ENCODE measurements around the gene CHD1.

The CHD1 gene

DNA sequence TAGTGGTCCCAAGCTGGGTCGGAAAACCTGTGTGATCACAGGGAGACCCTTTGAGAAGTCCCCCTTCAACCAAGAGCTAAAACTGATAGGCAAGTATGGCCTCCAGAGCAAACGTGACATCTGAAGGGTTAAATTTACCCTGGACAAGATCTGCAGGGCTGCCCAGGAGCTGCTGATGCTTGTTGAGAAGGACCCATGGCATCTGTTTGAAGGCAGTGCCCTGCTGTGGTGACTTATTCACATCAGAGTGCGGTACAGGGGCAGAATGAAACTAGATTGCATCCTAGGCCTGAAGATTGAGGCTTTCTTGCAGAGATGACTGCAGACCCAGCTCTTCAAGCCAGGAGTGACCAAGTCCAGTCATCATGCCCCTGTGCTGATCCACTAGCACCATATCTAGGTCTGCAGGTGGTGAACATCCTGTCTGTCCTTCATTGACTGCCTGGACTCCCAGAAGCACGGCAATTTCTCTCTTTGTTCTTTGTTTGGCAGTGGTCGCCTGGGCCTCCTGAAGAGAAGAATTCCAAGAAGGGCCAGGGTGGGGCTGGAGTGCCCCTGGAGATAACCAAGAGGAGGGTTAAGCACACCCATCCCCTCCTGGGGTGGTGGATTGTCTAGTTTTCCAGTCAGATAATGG is 25.7 kb upstream of the CHD1 start:
- no peak for ATAC-seq
- Mint-ChIP-seq H3K27ac (no peak overlapping the region), H3K4me3 (no peak overlapping the region)

GRCh38 chr5:98942847-98943246 is 14.0 kb upstream of the CHD1 start:
- no peak for DNase-seq (ENCODE audit: low spot score in 2 of 2)
- no peaks in the 10 kb centered on the region for H3K36me3 Mint-ChIP-seq

More for the DNA sequence above, 25.7 kb upstream of the CHD1 start:
- no peaks in the 10 kb centered on the region for H3K36me3 Mint-ChIP-seq
- H3K4me1 Mint-ChIP-seq, result no peaks in the 10 kb centered on the region
- no peak for DNase-seq (ENCODE audit: low spot score in 2 of 2)
- no peaks in the 10 kb centered on the region for H3K9me3 Mint-ChIP-seq

GRCh38 chr5:98941131-98941883 is 12.5 kb upstream of the CHD1 start:
- H3K36me3 Mint-ChIP-seq, result no peaks in the 10 kb centered on the region
- H3K4me1 Mint-ChIP-seq, result peaks cover 12% of the 10 kb centered on the region
- ATAC-seq (no peak), DNase-seq (ENCODE audit: low spot score in 2 of 2) (no peak)
- H3K9me3 Mint-ChIP-seq, result no peaks in the 10 kb centered on the region
- no peak overlapping the region for H3K4me3 Mint-ChIP-seq
- H3K27ac Mint-ChIP-seq, result no peak overlapping the region

More at GRCh38 chr5:98942847-98943246, 14.0 kb upstream of the CHD1 start:
- no peak overlapping the region for H3K4me3 Mint-ChIP-seq
- H3K4me1 Mint-ChIP-seq, result peaks cover 12% of the 10 kb centered on the region
- H3K27ac Mint-ChIP-seq, result no peak overlapping the region
- H3K9me3 Mint-ChIP-seq, result no peaks in the 10 kb centered on the region
- no peak for ATAC-seq

DNA sequence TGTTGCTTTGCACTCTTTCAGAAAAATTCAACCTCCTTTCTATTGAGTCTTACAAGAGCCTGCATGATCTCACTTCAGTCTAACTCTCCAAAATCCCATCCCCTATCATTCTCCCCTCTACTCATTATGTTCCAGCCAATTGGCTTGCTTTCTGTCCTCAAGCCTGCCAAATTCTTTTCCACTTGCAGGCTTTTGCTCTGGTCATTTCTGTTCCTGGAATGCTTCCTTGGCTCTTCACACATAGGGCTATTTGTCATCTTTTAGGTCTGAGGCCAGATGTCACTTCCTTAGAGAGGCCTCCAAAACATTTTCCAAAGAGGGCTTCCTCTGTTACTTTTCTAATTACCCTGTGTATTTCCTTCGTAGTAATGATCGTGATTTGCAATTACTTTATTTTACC is 11.8 kb upstream of the CHD1 start:
- no peaks in the 10 kb centered on the region for H3K36me3 Mint-ChIP-seq
- H3K9me3 Mint-ChIP-seq, result no peaks in the 10 kb centered on the region
- H3K4me3 Mint-ChIP-seq, result no peak overlapping the region
- no peak for DNase-seq (ENCODE audit: low spot score in 2 of 2)
- H3K27ac Mint-ChIP-seq, result no peak overlapping the region
- no peak for ATAC-seq
- H3K4me1 Mint-ChIP-seq, result peaks cover 12% of the 10 kb centered on the region

- H3K4me1 Mint-ChIP-seq, result peaks cover 30% of the 10 kb centered on the region
- DNase-seq (ENCODE audit: low spot score in 2 of 2), result no peak
- H3K27ac Mint-ChIP-seq, result no peak overlapping the region
- H3K9me3 Mint-ChIP-seq, result no peaks in the 10 kb centered on the region
- H3K36me3 Mint-ChIP-seq, result no peaks in the 10 kb centered on the region
- H3K4me3 Mint-ChIP-seq, result no peak overlapping the region
- ATAC-seq, result no peak
These were observed 9.7 kb upstream of the CHD1 start for GRCh38 chr5:98938464-98938863.

DNA sequence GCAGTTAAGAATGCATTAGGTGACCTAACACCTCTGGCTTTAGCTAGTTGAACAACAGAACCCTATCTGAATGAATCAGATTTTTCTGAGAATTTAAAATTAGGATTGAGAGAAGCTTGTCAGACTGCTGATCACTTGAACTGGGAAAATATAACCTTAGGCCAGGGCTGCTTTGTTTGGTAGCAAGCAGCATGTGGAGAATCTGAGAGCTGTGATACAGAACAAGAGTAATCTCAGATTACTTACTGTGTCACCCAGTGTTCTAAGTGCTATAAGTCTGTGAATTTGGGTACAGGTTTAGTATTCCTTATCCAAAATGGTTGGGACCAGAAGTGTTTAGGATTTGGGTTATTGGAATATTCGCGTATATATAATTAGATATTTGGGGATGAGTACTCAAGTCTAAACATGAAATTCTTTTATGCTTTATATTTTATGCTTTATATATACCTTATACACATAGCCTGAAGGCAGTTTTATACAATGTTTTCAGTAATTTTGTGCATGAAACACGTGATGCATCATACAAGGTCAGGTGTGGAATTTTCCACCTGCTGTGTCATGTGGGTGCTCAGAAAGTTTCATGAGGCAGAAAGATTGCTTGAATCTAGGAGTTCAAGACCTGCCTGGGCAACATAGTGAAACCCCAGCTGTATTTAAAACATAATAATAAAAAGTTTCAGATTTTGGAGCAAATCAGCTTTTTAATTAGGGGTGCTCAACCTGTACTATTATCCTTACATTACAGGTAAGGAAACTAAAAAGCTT is 8.3 kb upstream of the CHD1 start:
- Mint-ChIP-seq H3K36me3 (peaks cover 7% of the 10 kb centered on the region), H3K27ac (peak overlapping the region; percentile 36), H3K4me3 (no peak overlapping the region), H3K9me3 (no peaks in the 10 kb centered on the region), H3K4me1 (peaks cover 37% of the 10 kb centered on the region)
- DNase-seq (ENCODE audit: low spot score in 2 of 2) (no peak), ATAC-seq (peak; percentile 64)

- no peak overlapping the region for H3K4me3 Mint-ChIP-seq
- ATAC-seq (no peak), DNase-seq (ENCODE audit: low spot score in 2 of 2) (no peak)
- peaks cover 16% of the 10 kb centered on the region for H3K36me3 Mint-ChIP-seq
- H3K27ac Mint-ChIP-seq, result no peak overlapping the region
- H3K9me3 Mint-ChIP-seq, result no peaks in the 10 kb centered on the region
- peaks cover 37% of the 10 kb centered on the region for H3K4me1 Mint-ChIP-seq
These were observed 6.4 kb upstream of the CHD1 start for GRCh38 chr5:98935206-98935605.

DNA sequence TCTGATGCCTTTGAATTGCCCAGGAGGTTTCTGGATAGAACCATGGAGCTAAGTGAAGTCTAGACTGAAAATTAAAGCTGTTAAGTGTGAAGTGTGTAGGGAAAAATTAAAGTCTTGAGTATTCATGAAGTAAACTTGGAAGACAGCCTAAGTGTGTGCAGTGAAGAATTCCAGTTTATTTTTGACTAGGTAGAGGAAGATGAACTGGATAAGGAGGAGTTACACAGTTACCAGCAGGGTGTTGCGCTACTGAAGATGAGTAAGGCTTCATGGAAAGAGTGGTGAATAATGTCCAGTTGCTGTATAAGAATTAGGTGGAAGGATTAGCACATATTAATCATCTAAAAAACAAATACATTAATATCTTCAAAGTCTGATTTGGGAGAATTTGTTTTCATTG is 5.7 kb upstream of the CHD1 start:
- Mint-ChIP-seq H3K9me3 (no peaks in the 10 kb centered on the region), H3K36me3 (peaks cover 23% of the 10 kb centered on the region), H3K4me1 (peaks cover 37% of the 10 kb centered on the region), H3K4me3 (no peak overlapping the region), H3K27ac (peak overlapping the region; percentile 94)
- ATAC-seq (no peak), DNase-seq (ENCODE audit: low spot score in 2 of 2) (no peak)

DNA sequence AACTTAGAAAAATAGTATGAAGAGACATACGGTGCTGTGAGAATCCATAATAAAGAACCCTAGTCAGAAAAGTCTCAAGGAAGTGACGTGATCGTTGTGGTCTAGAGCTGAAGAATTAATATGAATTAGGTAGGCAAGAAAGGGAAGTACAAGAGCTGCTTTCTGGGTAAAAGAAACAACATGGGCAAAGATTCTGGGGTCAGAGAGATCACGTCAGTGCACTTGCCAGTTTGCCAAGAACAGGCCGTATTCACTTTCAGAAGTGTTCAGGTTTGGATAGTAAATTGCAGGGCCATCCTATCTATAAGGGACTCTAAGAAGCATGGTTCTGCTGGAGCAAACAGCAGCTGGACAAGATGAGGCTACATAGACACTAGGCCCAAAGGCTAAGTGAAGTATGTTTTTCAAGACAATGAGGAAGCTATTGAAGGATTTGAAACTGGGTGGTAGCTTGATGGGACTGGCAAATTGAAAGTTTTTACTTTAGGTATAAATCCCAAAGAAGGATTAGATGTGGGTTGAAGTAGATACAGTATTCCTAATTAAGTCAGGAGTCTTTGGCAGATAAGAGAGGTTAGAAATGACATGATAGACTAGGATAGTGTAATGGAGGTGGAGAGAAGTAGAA is 4.8 kb upstream of the CHD1 start:
- DNase-seq (ENCODE audit: low spot score in 2 of 2) (no peak), ATAC-seq (no peak)
- Mint-ChIP-seq H3K36me3 (peaks cover 32% of the 10 kb centered on the region), H3K27ac (peak overlapping the region; percentile 94), H3K9me3 (no peaks in the 10 kb centered on the region), H3K4me1 (peaks cover 37% of the 10 kb centered on the region), H3K4me3 (peak overlapping the region; percentile 48)

DNA sequence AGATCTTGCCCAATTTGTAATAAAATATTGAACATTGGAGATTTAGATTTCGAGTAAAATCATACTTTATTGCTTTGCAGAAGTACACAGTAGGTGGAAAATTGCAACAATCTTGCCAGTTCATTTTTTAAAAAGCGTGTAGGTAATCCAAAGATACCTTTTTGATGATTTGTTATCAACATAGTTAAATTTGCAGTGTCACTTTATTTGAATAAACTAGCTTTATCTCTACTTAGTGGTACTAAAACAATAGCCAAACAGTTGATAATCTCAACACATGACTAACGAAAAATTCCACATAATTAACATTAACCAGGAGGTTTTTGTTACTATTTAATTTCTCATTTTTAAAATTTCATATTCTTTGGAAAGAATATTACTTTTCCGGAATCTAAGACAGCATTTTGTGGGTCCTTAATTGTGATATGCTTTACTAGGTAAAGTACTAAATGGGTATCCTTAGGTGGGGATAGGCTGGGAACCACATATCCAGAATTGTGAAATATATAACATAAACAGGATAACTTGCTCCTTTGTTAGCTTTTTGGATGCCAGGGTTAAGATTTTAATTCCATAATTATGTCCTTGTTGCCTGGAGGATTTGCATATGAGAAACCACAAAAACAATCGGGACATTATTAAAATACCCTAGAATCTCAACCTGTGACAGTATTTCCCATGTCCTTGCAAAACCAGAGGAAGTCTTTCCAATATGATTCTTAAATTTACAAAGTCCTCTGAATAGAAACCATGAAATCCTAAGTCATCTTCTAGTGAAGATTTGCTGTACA is 2.4 kb upstream of the CHD1 start:
- no peak overlapping the region for H3K27ac Mint-ChIP-seq
- H3K4me1 Mint-ChIP-seq, result peaks cover 43% of the 10 kb centered on the region
- no peak for ATAC-seq
- peaks cover 49% of the 10 kb centered on the region for H3K36me3 Mint-ChIP-seq
- no peak for DNase-seq (ENCODE audit: low spot score in 2 of 2)
- H3K9me3 Mint-ChIP-seq, result no peaks in the 10 kb centered on the region
- peak overlapping the region; percentile 84 for H3K4me3 Mint-ChIP-seq

GRCh38 chr5:98929710-98930298 is 997 bp upstream of the CHD1 start:
- DNase-seq (ENCODE audit: low spot score in 2 of 2), result no peak

GRCh38 chr5:98927989-98928872 is 576 bp downstream of the CHD1 start:
- Mint-ChIP-seq H3K27ac (peak overlapping the region; percentile 91), H3K36me3 (peaks cover 78% of the 10 kb centered on the region), H3K4me3 (peak overlapping the region; percentile 84), H3K9me3 (no peaks in the 10 kb centered on the region), H3K4me1 (peaks cover 23% of the 10 kb centered on the region)
- DNase-seq (ENCODE audit: low spot score in 2 of 2) (peak in 1 of 2 donors; percentile 74), ATAC-seq (peak; percentile 39)

More at GRCh38 chr5:98929710-98930298, 997 bp upstream of the CHD1 start:
- Mint-ChIP-seq H3K4me1 (peaks cover 38% of the 10 kb centered on the region), H3K9me3 (no peaks in the 10 kb centered on the region), H3K36me3 (peaks cover 63% of the 10 kb centered on the region), H3K27ac (peak overlapping the region; percentile 91), H3K4me3 (peak overlapping the region; percentile 84)
- no peak for ATAC-seq

DNA sequence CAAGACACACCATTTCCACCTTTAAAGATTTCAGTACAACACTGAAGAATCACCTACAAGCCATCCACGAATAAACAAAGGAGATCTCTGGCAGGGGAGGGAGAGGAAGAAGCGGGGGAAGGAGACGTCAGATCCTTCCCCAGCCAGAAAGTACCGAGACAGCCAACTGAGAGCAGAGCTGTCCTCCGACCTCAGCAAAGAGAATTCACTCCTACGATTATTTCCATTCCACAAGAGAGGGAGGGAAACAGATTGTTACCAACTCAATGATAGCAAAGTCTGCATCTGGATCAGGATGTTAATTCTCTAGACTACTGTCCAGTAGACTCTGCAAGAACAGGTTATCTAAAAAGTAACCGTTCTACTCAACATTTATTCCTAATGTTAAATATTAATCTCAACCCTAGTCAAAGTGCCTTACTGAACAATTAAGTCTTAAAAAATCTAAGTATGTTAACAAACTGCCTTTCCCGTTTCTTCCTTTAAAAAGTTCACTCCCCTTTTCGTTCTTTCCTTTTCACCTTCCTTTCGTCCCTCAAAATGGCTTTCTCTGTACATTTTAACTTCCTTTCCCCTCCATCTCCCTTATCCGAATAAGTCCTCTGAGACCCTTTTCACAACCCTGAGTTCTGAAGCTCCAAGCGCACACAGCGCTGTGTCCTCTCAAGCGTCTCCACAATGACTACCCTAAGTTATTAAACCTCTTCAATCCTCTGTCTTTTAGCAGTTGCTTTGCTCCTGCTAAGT is 1.4 kb downstream of the CHD1 start:
- DNase-seq (ENCODE audit: low spot score in 2 of 2) (peak; percentile 20 to 59), ATAC-seq (no peak)
- peak overlapping the region; percentile 84 for H3K4me3 Mint-ChIP-seq
- peak overlapping the region; percentile 91 for H3K27ac Mint-ChIP-seq
- no peaks in the 10 kb centered on the region for H3K9me3 Mint-ChIP-seq
- H3K4me1 Mint-ChIP-seq, result peaks cover 21% of the 10 kb centered on the region
- peaks cover 82% of the 10 kb centered on the region for H3K36me3 Mint-ChIP-seq

Data from stimulated activated effector memory CD8-positive, alpha-beta T cell treated with anti-CD3 and anti-CD28 coated beads, Interleukin-12 subunit alpha, Interleukin-12 subunit beta, amount 100 ng/mL, for 72 hours (primary cell).